Measurements from ENCODE around the gene FAIM2.

DNA sequence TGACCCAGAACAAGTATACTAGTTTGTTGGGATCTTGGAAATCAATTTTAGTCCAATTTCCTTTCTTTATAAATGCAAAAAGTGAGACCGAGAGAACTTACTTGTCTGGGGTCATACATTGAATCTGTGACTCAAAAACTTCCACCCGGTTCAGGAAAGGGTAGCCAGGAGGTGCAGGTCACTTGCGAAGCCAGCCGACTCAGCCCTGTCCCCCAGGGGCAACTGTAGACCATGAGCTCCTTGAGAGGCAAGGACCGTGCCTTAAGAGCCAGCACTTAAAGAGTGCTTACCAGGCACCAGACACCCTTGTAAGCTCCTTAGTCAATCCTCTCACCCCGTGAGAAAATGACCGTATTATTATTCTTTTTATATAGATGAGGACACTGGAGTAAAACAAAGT lies 60.3 kb downstream of the FAIM2 start:
- TF ChIP-seq POLR2A (IDR thresholded peaks at IDR 0.05) = no peak
- TF ChIP-seq, protein P1, sequence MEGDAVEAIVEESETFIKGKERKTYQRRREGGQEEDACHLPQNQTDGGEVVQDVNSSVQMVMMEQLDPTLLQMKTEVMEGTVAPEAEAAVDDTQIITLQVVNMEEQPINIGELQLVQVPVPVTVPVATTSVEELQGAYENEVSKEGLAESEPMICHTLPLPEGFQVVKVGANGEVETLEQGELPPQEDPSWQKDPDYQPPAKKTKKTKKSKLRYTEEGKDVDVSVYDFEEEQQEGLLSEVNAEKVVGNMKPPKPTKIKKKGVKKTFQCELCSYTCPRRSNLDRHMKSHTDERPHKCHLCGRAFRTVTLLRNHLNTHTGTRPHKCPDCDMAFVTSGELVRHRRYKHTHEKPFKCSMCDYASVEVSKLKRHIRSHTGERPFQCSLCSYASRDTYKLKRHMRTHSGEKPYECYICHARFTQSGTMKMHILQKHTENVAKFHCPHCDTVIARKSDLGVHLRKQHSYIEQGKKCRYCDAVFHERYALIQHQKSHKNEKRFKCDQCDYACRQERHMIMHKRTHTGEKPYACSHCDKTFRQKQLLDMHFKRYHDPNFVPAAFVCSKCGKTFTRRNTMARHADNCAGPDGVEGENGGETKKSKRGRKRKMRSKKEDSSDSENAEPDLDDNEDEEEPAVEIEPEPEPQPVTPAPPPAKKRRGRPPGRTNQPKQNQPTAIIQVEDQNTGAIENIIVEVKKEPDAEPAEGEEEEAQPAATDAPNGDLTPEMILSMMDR (IDR thresholded peaks at IDR 0.05) = no peak

Measured in upper lobe of left lung (tissue), 4 donors.